GM23338 (cell line): ENCODE results near the gene SCLT1. TPM values are rescaled to one million over a fixed set of nuclear protein-coding genes. Genes with fewer than 3 reads are reported as not detected.

Source experiments
- ATAC-seq: fragments of 200-7000 bp; cut with Tn5 transposase; 3 replicates; pipeline ENCODE4 v1.9.1; 2020
- DNase-seq: peaks from one replicate; pipeline ENCODE4 v3.0.0-alpha.2; 2015; ENCODE audit warnings: low spot score
- H2AFZ ChIP-seq: fragments of 200-600 bp; sonication (generic); 2 replicates; pipeline ENCODE4 v1.8.0; 2016; ENCODE audit warnings: antibody characterized with exemption, mild to moderate bottlenecking, moderate library complexity
- H3F3A ChIP-seq: fragments of 200-600 bp; sonication (generic); replicated peaks from 2 replicates; pipeline ENCODE4 v1.8.0; 2017; ENCODE audit warnings: antibody characterized with exemption, mixed run types, low read depth
- H3K27ac ChIP-seq: fragments of 200-600 bp; sonication (generic); 2 replicates; pipeline ENCODE4 v1.6.1; 2016; ENCODE audit warnings: low read depth
- H3K27me3 ChIP-seq: fragments of 200-600 bp; sonication (generic); 2 replicates; pipeline ENCODE4 v1.8.0; 2016; ENCODE audit warnings: mild to moderate bottlenecking, mixed run types, moderate library complexity; ENCODE audit not compliant: insufficient read depth
- H3K36me3 ChIP-seq: fragments of 200-600 bp; sonication (generic); 2 replicates; pipeline ENCODE4 v1.8.0; 2016; ENCODE audit warnings: mild to moderate bottlenecking; ENCODE audit not compliant: insufficient read depth
- H3K4me1 ChIP-seq: fragments of 200-600 bp; sonication (generic); 2 replicates; pipeline ENCODE4 v1.8.0; 2016; ENCODE audit warnings: mild to moderate bottlenecking, moderate library complexity; ENCODE audit not compliant: insufficient read depth
- H3K4me2 ChIP-seq: fragments of 200-600 bp; sonication (generic); 2 replicates; pipeline ENCODE4 v1.7.1; 2017; ENCODE audit warnings: mixed run types
- H3K4me3 ChIP-seq: fragments of 200-600 bp; sonication (generic); 2 replicates; pipeline ENCODE4 v1.6.1; 2016; ENCODE audit warnings: mixed run types
- H3K79me2 ChIP-seq: fragments of 200-600 bp; sonication (generic); replicated peaks from 2 replicates; pipeline ENCODE4 v1.8.0; 2017; ENCODE audit warnings: mild to moderate bottlenecking; ENCODE audit not compliant: insufficient read depth
- H3K9me2 ChIP-seq: fragments of 200-600 bp; sonication (generic); 2 replicates; pipeline ENCODE4 v1.8.0; 2017; ENCODE audit not compliant: insufficient read depth
- H4K20me1 ChIP-seq: fragments of 200-600 bp; sonication (generic); replicated peaks from 2 replicates; pipeline ENCODE4 v1.8.0; 2017; ENCODE audit warnings: mild to moderate bottlenecking; ENCODE audit not compliant: insufficient read depth
- H3K27ac Mint-ChIP-seq: 2 replicates; pipeline ENCODE4 v1.8.0; 2020; ENCODE audit warnings: inconsistent platforms, mild to moderate bottlenecking, moderate library complexity, mixed read lengths
- H3K27me3 Mint-ChIP-seq: 3 replicates; pipeline ENCODE4 v1.8.0; 2022; ENCODE audit warnings: low read depth, mild to moderate bottlenecking, moderate library complexity, mixed read lengths, inconsistent platforms; ENCODE audit not compliant: insufficient read depth, poor library complexity
- H3K36me3 Mint-ChIP-seq: 3 replicates; pipeline ENCODE4 v1.8.0; 2021; ENCODE audit warnings: low read depth, mild to moderate bottlenecking, inconsistent platforms, moderate library complexity, mixed read lengths
- H3K4me1 Mint-ChIP-seq: 3 replicates; pipeline ENCODE4 v1.8.0; 2020; ENCODE audit warnings: mild to moderate bottlenecking, inconsistent platforms, mixed read lengths
- H3K4me3 Mint-ChIP-seq: 3 replicates; pipeline ENCODE4 v1.8.0; 2021; ENCODE audit warnings: moderate library complexity, mild to moderate bottlenecking, inconsistent platforms, mixed read lengths
- H3K9me3 Mint-ChIP-seq: 3 replicates; pipeline ENCODE4 v1.8.0; 2020; ENCODE audit warnings: moderate library complexity, mild to moderate bottlenecking, inconsistent platforms, mixed read lengths
- CREB1 ChIP-seq: fragments of 250-450 bp; sonication (Bioruptor Pico); IDR thresholded peaks from 2 replicates; pipeline ENCODE4 v1.5.0; 2020; ENCODE audit warnings: low read depth, mild to moderate bottlenecking, moderate library complexity
- EZH2 ChIP-seq: fragments of 200-600 bp; sonication (generic); IDR thresholded peaks from one replicate; pipeline ENCODE4 v1.8.0; 2017; ENCODE audit warnings: antibody characterized with exemption, mild to moderate bottlenecking, low read depth; ENCODE audit not compliant: unreplicated experiment
- POLR2AphosphoS5 ChIP-seq: IDR thresholded peaks from 2 replicates; pipeline ENCODE4 v1.6.1; 2016; ENCODE audit warnings: antibody characterized with exemption, low read depth
- ZNF462 ChIP-seq: fragments of 250-450 bp; sonication (Bioruptor Pico); IDR thresholded peaks from 2 replicates; pipeline ENCODE4 v1.5.0; 2020; ENCODE audit warnings: mild to moderate bottlenecking, moderate library complexity
- polyA plus RNA-seq: library from polyadenylated mRNA; unstranded; fragments of >200 nt; fragmentation: Nextera tagmentation; extraction: Ambion mirVana; gene quantifications from 2 replicates; pipeline ENCODE4 v1.2.1, GENCODE V29; 2016
- total RNA-seq: library from RNA; depleted of rRNA; stranded (reverse); fragments of >200 nt; shearing (Covaris generic); gene quantifications from 2 replicates; pipeline ENCODE4 v1.2.3, GENCODE V29; 2014
- TF ChIP-seq, protein P1 (sequence below): IDR thresholded peaks from one replicate; pipeline ENCODE4 v1.6.1; 2018; ENCODE audit warnings: antibody characterized with exemption; ENCODE audit not compliant: unreplicated experiment

SCLT1 gene
- total and polyA plus RNA-seq, 2 experiments from 2014 or later, result 18.5 to 18.9 TPM

DNA sequence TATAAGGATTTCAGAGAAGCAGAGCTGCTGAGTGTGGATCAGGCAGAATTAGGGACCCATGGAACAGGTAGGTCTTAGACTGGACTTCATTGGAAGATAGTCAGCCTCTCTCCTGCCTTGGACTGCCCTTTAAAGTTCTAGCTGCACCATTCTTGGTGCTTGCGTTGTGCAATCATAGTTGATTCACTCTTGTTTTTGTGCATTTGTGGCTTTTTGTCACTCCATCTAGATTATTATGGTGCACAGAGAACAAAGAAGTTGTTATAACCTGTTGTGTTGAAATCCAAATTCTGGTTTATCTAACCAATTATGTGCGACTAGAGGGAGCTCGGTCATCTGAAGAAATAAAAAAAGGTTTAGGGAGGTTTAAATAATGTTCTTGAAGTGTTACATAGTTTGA lies 224.6 kb downstream of the SCLT1 start (continued):
- TF ChIP-seq POLR2AphosphoS5, result no peak

DNA sequence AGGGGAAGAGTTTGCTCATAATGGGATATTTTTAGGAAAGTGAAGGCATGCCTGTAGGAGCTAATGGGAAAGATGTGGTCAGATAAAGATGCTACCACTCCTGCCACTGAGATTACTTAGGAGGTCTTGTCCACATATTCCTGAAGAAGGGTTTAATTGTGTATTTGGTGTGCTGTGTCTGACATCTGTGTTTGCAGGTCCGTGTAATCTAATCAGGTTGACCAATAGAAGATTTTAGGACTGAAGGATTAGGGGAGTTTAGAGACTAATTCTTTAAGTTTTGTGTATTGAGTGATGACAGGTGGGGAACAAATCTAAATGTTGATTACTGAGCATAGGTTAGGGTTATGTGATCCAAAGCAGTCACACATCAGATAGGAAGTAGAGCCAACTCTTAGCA lies 226.6 kb downstream of the SCLT1 start:
- Histone ChIP-seq H2AFZ (no peak overlapping the region), H3K79me2 (peaks cover 77% of the 10 kb centered on the region), H3F3A (peaks cover 74% of the 10 kb centered on the region), H3K4me1 (peaks cover 21% of the 10 kb centered on the region), H3K9me2 (no peaks in the 10 kb centered on the region), H3K27ac (peak overlapping the region; percentile 51), H3K4me3 (no peak overlapping the region), H4K20me1 (peaks cover 73% of the 10 kb centered on the region), H3K4me2 (no peak overlapping the region), H3K27me3 (no peaks in the 10 kb centered on the region), H3K36me3 (peaks cover 94% of the 10 kb centered on the region)
- Mint-ChIP-seq H3K4me3 (no peak overlapping the region), H3K27me3 (peaks cover 38% of the 10 kb centered on the region), H3K4me1 (peaks cover 76% of the 10 kb centered on the region), H3K36me3 (peaks cover 98% of the 10 kb centered on the region), H3K9me3 (0 out of 3 replicates have a peak, but pooled peaks cover 2% of the 10 kb centered on the region), H3K27ac (peak overlapping the region; percentile 73)
- ATAC-seq, result no peak
- no peak for DNase-seq
- TF ChIP-seq POLR2AphosphoS5 (no peak), CREB1 (CRISPR knock-in tag) (no peak), ZNF462 (CRISPR knock-in tag) (no peak), EZH2 (no peak)
- TF ChIP-seq, protein P1, sequence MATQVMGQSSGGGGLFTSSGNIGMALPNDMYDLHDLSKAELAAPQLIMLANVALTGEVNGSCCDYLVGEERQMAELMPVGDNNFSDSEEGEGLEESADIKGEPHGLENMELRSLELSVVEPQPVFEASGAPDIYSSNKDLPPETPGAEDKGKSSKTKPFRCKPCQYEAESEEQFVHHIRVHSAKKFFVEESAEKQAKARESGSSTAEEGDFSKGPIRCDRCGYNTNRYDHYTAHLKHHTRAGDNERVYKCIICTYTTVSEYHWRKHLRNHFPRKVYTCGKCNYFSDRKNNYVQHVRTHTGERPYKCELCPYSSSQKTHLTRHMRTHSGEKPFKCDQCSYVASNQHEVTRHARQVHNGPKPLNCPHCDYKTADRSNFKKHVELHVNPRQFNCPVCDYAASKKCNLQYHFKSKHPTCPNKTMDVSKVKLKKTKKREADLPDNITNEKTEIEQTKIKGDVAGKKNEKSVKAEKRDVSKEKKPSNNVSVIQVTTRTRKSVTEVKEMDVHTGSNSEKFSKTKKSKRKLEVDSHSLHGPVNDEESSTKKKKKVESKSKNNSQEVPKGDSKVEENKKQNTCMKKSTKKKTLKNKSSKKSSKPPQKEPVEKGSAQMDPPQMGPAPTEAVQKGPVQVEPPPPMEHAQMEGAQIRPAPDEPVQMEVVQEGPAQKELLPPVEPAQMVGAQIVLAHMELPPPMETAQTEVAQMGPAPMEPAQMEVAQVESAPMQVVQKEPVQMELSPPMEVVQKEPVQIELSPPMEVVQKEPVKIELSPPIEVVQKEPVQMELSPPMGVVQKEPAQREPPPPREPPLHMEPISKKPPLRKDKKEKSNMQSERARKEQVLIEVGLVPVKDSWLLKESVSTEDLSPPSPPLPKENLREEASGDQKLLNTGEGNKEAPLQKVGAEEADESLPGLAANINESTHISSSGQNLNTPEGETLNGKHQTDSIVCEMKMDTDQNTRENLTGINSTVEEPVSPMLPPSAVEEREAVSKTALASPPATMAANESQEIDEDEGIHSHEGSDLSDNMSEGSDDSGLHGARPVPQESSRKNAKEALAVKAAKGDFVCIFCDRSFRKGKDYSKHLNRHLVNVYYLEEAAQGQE, result no peak
